IMR-90 (cell line): ENCODE measurements around the gene TBCK. TPM values are rescaled to one million over a fixed set of nuclear protein-coding genes. Genes with fewer than 3 reads are reported as not detected.

ENCODE experiments used
- ATAC-seq: fragments of 200-7000 bp; cut with Tn5 transposase; 2 replicates; pipeline ENCODE4 v1.9.1; 2020; ENCODE audit warnings: low read depth, mild to moderate bottlenecking, moderate library complexity
- BruUV-seq: library from RNA; stranded (reverse); fragments of 400-500 nt; replicated peaks from 2 replicates; lab custom pipeline; 2021; lab: Mats Ljungman, UMichigan
- CTCF ChIA-PET: fragments of 300-600 bp; formaldehyde crosslinking; extraction: SDS; loops from one replicate; lab custom pipeline; 2021; ENCODE audit warnings: antibody characterized with exemption; lab: Yijun Ruan, JAX
- POLR2A ChIA-PET: fragments of 300-600 bp; sonication (Branson Sonifier 250); formaldehyde crosslinking; loops from one replicate; lab custom pipeline; 2022; ENCODE audit warnings: antibody characterized with exemption; ENCODE audit not compliant: unreplicated experiment; lab: Charles Lee
- DNase-seq: peaks from one replicate; pipeline ENCODE4 v3.0.0; 2013
- H2AFZ ChIP-seq: replicated peaks from 2 replicates; pipeline ENCODE3; 2013; ENCODE audit warnings: low read length, mild to moderate bottlenecking; ENCODE audit not compliant: poor library complexity
- H2AK5ac ChIP-seq: 2 replicates; pipeline ENCODE4 v1.6.1; 2013; ENCODE audit warnings: low read depth, low read length, inconsistent platforms
- H2AK9ac ChIP-seq: replicated peaks from 2 replicates; pipeline ENCODE3; 2013; ENCODE audit warnings: mild to moderate bottlenecking, low read depth, low read length, moderate library complexity; ENCODE audit not compliant: poor library complexity
- H2BK120ac ChIP-seq: 2 replicates; pipeline ENCODE4 v1.6.1; 2013; ENCODE audit warnings: low read depth, low read length, inconsistent platforms
- H2BK15ac ChIP-seq: 3 replicates; pipeline ENCODE4 v1.6.1; 2013; ENCODE audit warnings: low read depth, low read length, inconsistent platforms
- H2BK20ac ChIP-seq: 2 replicates; pipeline ENCODE4 v1.6.1; 2013; ENCODE audit warnings: low read depth, mild to moderate bottlenecking, inconsistent platforms, low read length, moderate library complexity
- H2BK5ac ChIP-seq: 2 replicates; pipeline ENCODE4 v1.6.1; 2013; ENCODE audit warnings: mild to moderate bottlenecking, low read depth, low read length, inconsistent platforms; ENCODE audit not compliant: poor library complexity, severe bottlenecking
- H3K14ac ChIP-seq: replicated peaks from 2 replicates; pipeline ENCODE4 v1.6.1; 2013; ENCODE audit warnings: low read depth, low read length, inconsistent platforms
- H3K18ac ChIP-seq: 2 replicates; pipeline ENCODE4 v1.6.1; 2013; ENCODE audit warnings: low read depth, low read length, control low read depth
- H3K23ac ChIP-seq: 2 replicates; pipeline ENCODE4 v1.6.1; 2013; ENCODE audit warnings: low read depth, low read length, inconsistent platforms
- H3K27ac ChIP-seq: 2 replicates; pipeline ENCODE4 v1.5.1; 2013; ENCODE audit warnings: mild to moderate bottlenecking, control low read depth, low read length; ENCODE audit not compliant: insufficient read depth
- H3K27me3 ChIP-seq: 2 replicates; pipeline ENCODE4 v1.6.1; 2013; ENCODE audit warnings: low read length; ENCODE audit not compliant: control insufficient read depth, insufficient read depth
- H3K36me3 ChIP-seq: 2 replicates; pipeline ENCODE4 v1.6.1; 2013; ENCODE audit warnings: low read length, mixed read lengths; ENCODE audit not compliant: control insufficient read depth, insufficient read depth
- H3K4ac ChIP-seq: 2 replicates; pipeline ENCODE4 v1.6.1; 2013; ENCODE audit warnings: low read depth, low read length, inconsistent platforms
- H3K4me1 ChIP-seq: 2 replicates; pipeline ENCODE4 v1.6.1; 2013; ENCODE audit warnings: low read length, mixed read lengths; ENCODE audit not compliant: control insufficient read depth, insufficient read depth
- H3K4me2 ChIP-seq: 2 replicates; pipeline ENCODE4 v1.6.1; 2013; ENCODE audit warnings: low read depth, mild to moderate bottlenecking, control low read depth, low read length, moderate library complexity
- H3K4me3 ChIP-seq: 2 replicates; pipeline ENCODE4 v1.5.1; 2013; ENCODE audit warnings: low read depth, mild to moderate bottlenecking, control low read depth, low read length, moderate library complexity; ENCODE audit not compliant: insufficient read depth
- H3K56ac ChIP-seq: 2 replicates; pipeline ENCODE4 v1.6.1; 2013; ENCODE audit warnings: low read length, inconsistent platforms; ENCODE audit not compliant: insufficient read depth; ENCODE audit errors: extremely low read depth
- H3K79me1 ChIP-seq, 2 experiments: 2 replicates each; pipeline ENCODE4 v1.6.1; 2013; ENCODE audit warnings: low read length in 2 of 2, inconsistent platforms in 1 of 2, low read depth in 1 of 2
- H3K9ac ChIP-seq: 2 replicates; pipeline ENCODE4 v1.6.1; 2013; ENCODE audit warnings: low read depth, low read length, control low read depth
- H3K9me1 ChIP-seq: 2 replicates; pipeline ENCODE4 v1.6.1; 2013; ENCODE audit warnings: low read length, inconsistent platforms; ENCODE audit not compliant: insufficient read depth
- H3K9me3 ChIP-seq: 2 replicates; pipeline ENCODE4 v1.6.1; 2013; ENCODE audit warnings: low read length; ENCODE audit not compliant: control insufficient read depth, insufficient read depth
- H4K20me1 ChIP-seq: 2 replicates; pipeline ENCODE4 v1.6.1; 2013; ENCODE audit warnings: low read length, inconsistent platforms; ENCODE audit not compliant: insufficient read depth
- H4K5ac ChIP-seq: 2 replicates; pipeline ENCODE4 v1.6.1; 2013; ENCODE audit warnings: mild to moderate bottlenecking, low read depth, low read length, control low read depth
- H4K8ac ChIP-seq, 2 experiments: 2 replicates each; pipeline ENCODE4 v1.6.1; 2013; ENCODE audit warnings: low read depth in 2 of 2, low read length in 2 of 2, control low read depth in 1 of 2, inconsistent platforms in 1 of 2
- H4K91ac ChIP-seq: 2 replicates; pipeline ENCODE4 v1.6.1; 2013; ENCODE audit warnings: low read depth, low read length, inconsistent platforms; ENCODE audit not compliant: insufficient read depth
- BHLHE40 ChIP-seq: fragments of 150-350 bp; IDR thresholded peaks from 2 replicates; pipeline ENCODE4 v1.6.1; 2016; ENCODE audit warnings: mild to moderate bottlenecking, low read depth, low read length
- CEBPB ChIP-seq: IDR thresholded peaks from 2 replicates; pipeline ENCODE4 v1.6.1; 2012; ENCODE audit warnings: low read depth, low read length, improper control_type of control experiment
- CHD1 ChIP-seq: IDR thresholded peaks from 2 replicates; pipeline ENCODE4 v1.6.1; 2012; ENCODE audit warnings: low read depth, low read length, improper control_type of control experiment
- ELK1 ChIP-seq: fragments of 150-350 bp; IDR thresholded peaks from 2 replicates; pipeline ENCODE4 v1.6.1; 2016; ENCODE audit warnings: low read depth, mild to moderate bottlenecking, low read length, moderate library complexity, borderline replicate concordance
- FOS ChIP-seq: fragments of 150-350 bp; IDR thresholded peaks from 2 replicates; pipeline ENCODE4 v1.6.1; 2016; ENCODE audit warnings: low read depth, low read length
- MAFK ChIP-seq: IDR thresholded peaks from 2 replicates; pipeline ENCODE4 v1.6.1; 2012; ENCODE audit warnings: low read depth, low read length, improper control_type of control experiment
- MAZ ChIP-seq: IDR thresholded peaks from 2 replicates; pipeline ENCODE4 v1.6.1; 2012; ENCODE audit warnings: low read depth, mild to moderate bottlenecking, low read length, improper control_type of control experiment, moderate library complexity, borderline replicate concordance
- MXI1 ChIP-seq: IDR thresholded peaks from 2 replicates; pipeline ENCODE4 v1.6.1; 2012; ENCODE audit warnings: low read depth, mild to moderate bottlenecking, low read length, moderate library complexity, borderline replicate concordance
- NFE2L2 ChIP-seq: fragments of 150-350 bp; IDR thresholded peaks from 2 replicates; pipeline ENCODE4 v1.6.1; 2016; ENCODE audit warnings: low read depth, mild to moderate bottlenecking, low read length
- POLR2A ChIP-seq: IDR thresholded peaks from 2 replicates; pipeline ENCODE4 v1.6.1; 2012; ENCODE audit warnings: mild to moderate bottlenecking, low read depth, low read length
- RAD21 ChIP-seq: IDR thresholded peaks from 2 replicates; pipeline ENCODE4 v1.6.1; 2012; ENCODE audit warnings: low read length, improper control_type of control experiment
- RCOR1 ChIP-seq: IDR thresholded peaks from 2 replicates; pipeline ENCODE4 v1.6.1; 2012; ENCODE audit warnings: mild to moderate bottlenecking, low read length, improper control_type of control experiment; ENCODE audit not compliant: insufficient replicate concordance
- SMC3 ChIP-seq: fragments of 150-350 bp; IDR thresholded peaks from 2 replicates; pipeline ENCODE4 v1.6.1; 2016; ENCODE audit warnings: low read depth, mild to moderate bottlenecking, antibody characterized with exemption, low read length, moderate library complexity
- WGBS, 2 experiments: methylation state at CpG; one replicate each; pipeline versions ENCODE4 v1.1.5 to v1.1.7; 2013; ENCODE audit warnings: missing lambda C conversion rate in 2 of 2; ENCODE audit not compliant: insufficient read length in 1 of 2; ENCODE audit errors: extremely low coverage in 2 of 2; 5-methylcytosine and 5-hydroxymethylcytosine counted together
- dilution Hi-C: fragments of 300-500 bp; cut with HindIII; formaldehyde crosslinking; loops from one replicate; pipeline ENCODE4 v1.14.3; 2018; ENCODE audit warnings: low sequenced_read_pairs; ENCODE audit not compliant: unreplicated experiment
- in situ Hi-C: fragments of 300-500 bp; cut with MboI; formaldehyde crosslinking; loops from 3 replicates; pipeline ENCODE4 v1.14.3; 2019; ENCODE audit warnings: low sequenced_read_pairs, inconsistent platforms, mixed read lengths
- intact Hi-C: fragments of 100-400 bp; cut with micrococcal nuclease; formaldehyde crosslinking; loops from 2 replicates; pipeline ENCODE4 v1.10.0; 2022
- polyA plus RNA-seq, 3 experiments: library from polyadenylated mRNA; depleted of rRNA; stranded (reverse); fragments of >200 nt; gene quantifications; 2 replicates each; pipeline ENCODE4 v1.2.3, GENCODE V29; 2012; ENCODE audit warnings: low replicate concordance in 1 of 3
- total RNA-seq: library from RNA; depleted of rRNA; stranded (reverse); fragments of >200 nt; gene quantifications from 2 replicates; pipeline ENCODE4 v1.2.3, GENCODE V29; 2012

TBCK gene
- total and polyA plus RNA-seq, 2 of the 4 experiments (the other 2 are of a cell fraction): 10.7 to 29.9 TPM

- TF ChIP-seq MXI1: no peak
- TF ChIP-seq FOS: no peak
- TF ChIP-seq SMC3: no peak
- TF ChIP-seq RAD21: no peak
- no peak for TF ChIP-seq MAZ
- TF ChIP-seq BHLHE40: no peak
- TF ChIP-seq POLR2A: no peak
- no peak for TF ChIP-seq CEBPB
- no peak for TF ChIP-seq MAFK
- no peak for TF ChIP-seq CHD1
- no peak for TF ChIP-seq NFE2L2
- no peak for TF ChIP-seq RCOR1
- TF ChIP-seq ELK1: no peak
- Histone ChIP-seq H2BK5ac (no peak overlapping the region), H2BK120ac (no peak overlapping the region), H3K27me3 (no peaks in the 10 kb centered on the region), H3K4me1 (no peaks in the 10 kb centered on the region), H3K4ac (no peak overlapping the region), H3K4me2 (no peak overlapping the region), H3K4me3 (no peak overlapping the region), H4K8ac (no peak overlapping the region), H2AK5ac (no peak overlapping the region), H3K18ac (no peak overlapping the region), H3K14ac (no peak overlapping the region), H4K91ac (no peak overlapping the region), H3K56ac (no peak overlapping the region), H2AFZ (no peak overlapping the region), H3K23ac (no peak overlapping the region), H3K27ac (no peak overlapping the region), H2BK20ac (no peak overlapping the region), H2AK9ac (no peak overlapping the region), H2BK15ac (no peak overlapping the region), H3K9me1 (no peaks in the 10 kb centered on the region), H3K79me1 (no peaks in the 10 kb centered on the region), H3K9ac (no peak overlapping the region), H3K36me3 (no peaks in the 10 kb centered on the region), H4K20me1 (no peaks in the 10 kb centered on the region), H3K9me3 (no peaks in the 10 kb centered on the region), H4K5ac (no peak overlapping the region)
- CTCF ChIA-PET: no interaction called here
- in situ Hi-C loops: no loop called here
- DNase-seq (no peak), ATAC-seq (no peak)
- POLR2A ChIA-PET: no interaction called here
- no CpG with 5 or more reads among the region's 1 CpG for WGBS, 2 experiments
- intact Hi-C loops: no loop called here
- BruUV-seq: no TSS peak
- dilution Hi-C loops: no loop called here
These were observed 175.4 kb downstream of the TBCK start for GRCh38 chr4:106140601-106141000.
